NCI-H2196 (cell line): ENCODE data around the gene TCERG1.
A peak's percentile ranks its signal among the peaks of the same experiment; 100 is the strongest.

Experiments used
- DNase-seq: peaks from one replicate; lab custom pipeline; 2025; ENCODE audit not compliant: unreplicated experiment; lab: John Stamatoyannopoulos, UW

The TCERG1 gene

GRCh38 chr5:146446861-146447733 lies at the start of gene TCERG1:
TSS of gene TCERG1 (plus strand) at chr5:146447333. CDS start at chr5:146447350, 17 bp downstream.
- DNase-seq = peak; percentile 99

- DNase-seq = no peak
Observed at GRCh38 chr5:146398826-146399225, 48.3 kb upstream of the TCERG1 start.

GRCh38 chr5:146399481-146399880 lies 47.7 kb upstream of the TCERG1 start:
- DNase-seq = no peak

- no peak for DNase-seq
Observed at GRCh38 chr5:146400201-146400600, 46.9 kb upstream of the TCERG1 start.

GRCh38 chr5:146401021-146401420 lies 46.1 kb upstream of the TCERG1 start:
- DNase-seq = no peak

- no peak for DNase-seq
Observed at GRCh38 chr5:146402949-146403348, 44.2 kb upstream of the TCERG1 start.

- no peak for DNase-seq
Observed at GRCh38 chr5:146409054-146409671, 38.0 kb upstream of the TCERG1 start.

GRCh38 chr5:146410272-146410671 lies 36.9 kb upstream of the TCERG1 start:
- DNase-seq = no peak

GRCh38 chr5:146419696-146420095 lies 27.4 kb upstream of the TCERG1 start:
- no peak for DNase-seq

GRCh38 chr5:146425023-146425422 lies 22.1 kb upstream of the TCERG1 start:
- DNase-seq = no peak

GRCh38 chr5:146426305-146426704 lies 20.8 kb upstream of the TCERG1 start:
- no peak for DNase-seq

GRCh38 chr5:146426853-146427618 lies 20.1 kb upstream of the TCERG1 start:
- DNase-seq = peak; percentile 69

GRCh38 chr5:146427619-146427997 lies 19.5 kb upstream of the TCERG1 start:
- DNase-seq = no peak

- no peak for DNase-seq
Observed at GRCh38 chr5:146428658-146429057, 18.5 kb upstream of the TCERG1 start.

GRCh38 chr5:146440353-146440752 lies 6.8 kb upstream of the TCERG1 start:
- no peak for DNase-seq

GRCh38 chr5:146440870-146441495 lies 6.2 kb upstream of the TCERG1 start:
- DNase-seq = no peak

- DNase-seq = no peak
Observed at GRCh38 chr5:146441896-146442295, 5.2 kb upstream of the TCERG1 start.

GRCh38 chr5:146447734-146448380 lies 724 bp downstream of the TCERG1 start:
- peak; percentile 22 for DNase-seq

- no peak for DNase-seq
Observed at GRCh38 chr5:146448783-146449519, 1.8 kb downstream of the TCERG1 start.

- DNase-seq = no peak
Observed at GRCh38 chr5:146450002-146450401, 2.9 kb downstream of the TCERG1 start.
